ENCODE data around the gene HHAT. TPM values are rescaled to one million over a fixed set of nuclear protein-coding genes. Genes with fewer than 3 reads are reported as not detected.

Gene HHAT
- total and polyA plus RNA-seq, 2 of the 4 experiments (the other 2 are of a cell fraction) = 1.7 to 2.5 TPM

DNA sequence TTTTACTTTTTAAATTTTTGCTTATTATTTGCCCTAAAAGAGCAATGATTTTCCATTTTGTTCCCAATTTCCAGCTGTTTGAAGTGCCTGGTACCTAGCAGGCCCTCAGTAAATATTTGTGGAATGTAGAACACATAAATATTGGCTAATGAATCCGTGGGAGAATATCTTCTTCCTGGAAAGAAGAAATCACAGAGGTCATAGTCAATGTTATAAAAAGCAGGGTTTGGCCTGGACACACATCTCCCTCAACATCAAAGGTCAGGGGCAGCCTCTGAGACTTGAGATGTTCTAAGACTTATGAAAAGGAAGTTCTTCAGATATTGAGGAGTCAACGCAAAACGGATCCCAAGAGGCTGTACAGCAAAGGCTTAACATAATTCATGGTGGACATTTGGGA is 358.1 kb downstream of the HHAT start:
- H3K9ac ChIP-seq (ENCODE audit: low read depth, low read length) = no peak overlapping the region
- H2BK15ac ChIP-seq (ENCODE audit: low read depth, low read length) = no peak overlapping the region
- no peak overlapping the region for H2AK9ac ChIP-seq (replicated peaks; ENCODE audit: low read depth, low read length, poor library complexity)
- H4K8ac ChIP-seq (ENCODE audit: low read depth in 2 of 2, low read length in 2 of 2) = no peak overlapping the region
- H3K27ac ChIP-seq (ENCODE audit: insufficient read depth, low read length) = no peak overlapping the region
- no CpG with 5 or more reads among the region's 3 CpGs for WGBS, 2 experiments (ENCODE audit: extremely low coverage in 2 of 2, insufficient read length in 1 of 2)
- H3K4ac ChIP-seq (ENCODE audit: low read depth, low read length) = no peak overlapping the region; the same call in 1 of the 2 replicates
- no peaks in the 10 kb centered on the region for H4K20me1 ChIP-seq (ENCODE audit: insufficient read depth, low read length)
- DNase-seq (no peak), ATAC-seq (ENCODE audit: low read depth) (no peak)
- intact Hi-C loops (cut with micrococcal nuclease) (no loop called here), in situ Hi-C loops (cut with MboI; ENCODE audit: low sequenced_read_pairs) (no loop called here), dilution Hi-C loops (cut with HindIII; ENCODE audit: low sequenced_read_pairs, unreplicated experiment) (no loop called here)
- H4K91ac ChIP-seq (ENCODE audit: insufficient read depth, low read depth, low read length) = no peak overlapping the region
- no peak overlapping the region for H4K5ac ChIP-seq (ENCODE audit: low read depth, low read length)
- H3K4me3 ChIP-seq (ENCODE audit: insufficient read depth, low read depth, low read length) = no peak overlapping the region
- H3K9me3 ChIP-seq (ENCODE audit: control insufficient read depth, insufficient read depth, low read length) = no peaks in the 10 kb centered on the region
- H2AK5ac ChIP-seq (ENCODE audit: low read depth, low read length) = no peak overlapping the region; the same call in 1 of the 2 replicates
- no peak for TF ChIP-seq RFX5 (IDR thresholded peaks at IDR 0.05; ENCODE audit: low read depth, low read length)
- no peak for TF ChIP-seq CHD1 (IDR thresholded peaks at IDR 0.05; ENCODE audit: low read depth, low read length)
- TF ChIP-seq POLR2A (IDR thresholded peaks at IDR 0.05; ENCODE audit: low read depth, low read length) = no peak
- no peak for TF ChIP-seq NFE2L2 (IDR thresholded peaks at IDR 0.05; ENCODE audit: low read depth, low read length)
- no peak for TF ChIP-seq SMC3 (IDR thresholded peaks at IDR 0.05; ENCODE audit: low read depth, low read length)
- TF ChIP-seq, protein P1, sequence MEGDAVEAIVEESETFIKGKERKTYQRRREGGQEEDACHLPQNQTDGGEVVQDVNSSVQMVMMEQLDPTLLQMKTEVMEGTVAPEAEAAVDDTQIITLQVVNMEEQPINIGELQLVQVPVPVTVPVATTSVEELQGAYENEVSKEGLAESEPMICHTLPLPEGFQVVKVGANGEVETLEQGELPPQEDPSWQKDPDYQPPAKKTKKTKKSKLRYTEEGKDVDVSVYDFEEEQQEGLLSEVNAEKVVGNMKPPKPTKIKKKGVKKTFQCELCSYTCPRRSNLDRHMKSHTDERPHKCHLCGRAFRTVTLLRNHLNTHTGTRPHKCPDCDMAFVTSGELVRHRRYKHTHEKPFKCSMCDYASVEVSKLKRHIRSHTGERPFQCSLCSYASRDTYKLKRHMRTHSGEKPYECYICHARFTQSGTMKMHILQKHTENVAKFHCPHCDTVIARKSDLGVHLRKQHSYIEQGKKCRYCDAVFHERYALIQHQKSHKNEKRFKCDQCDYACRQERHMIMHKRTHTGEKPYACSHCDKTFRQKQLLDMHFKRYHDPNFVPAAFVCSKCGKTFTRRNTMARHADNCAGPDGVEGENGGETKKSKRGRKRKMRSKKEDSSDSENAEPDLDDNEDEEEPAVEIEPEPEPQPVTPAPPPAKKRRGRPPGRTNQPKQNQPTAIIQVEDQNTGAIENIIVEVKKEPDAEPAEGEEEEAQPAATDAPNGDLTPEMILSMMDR (conservative IDR thresholded peaks at IDR 0.05; ENCODE audit: low read depth, low read length) = no peak
- no peak for TF ChIP-seq BHLHE40 (IDR thresholded peaks at IDR 0.05; ENCODE audit: low read depth, low read length)
- no peak for TF ChIP-seq CEBPB (IDR thresholded peaks at IDR 0.05; ENCODE audit: low read depth, low read length)
- no peak for TF ChIP-seq MAZ (IDR thresholded peaks at IDR 0.05; ENCODE audit: borderline replicate concordance, low read depth, low read length)
- no peak for TF ChIP-seq MAFK (IDR thresholded peaks at IDR 0.05; ENCODE audit: low read depth, low read length)
- TF ChIP-seq FOS (IDR thresholded peaks at IDR 0.05; ENCODE audit: low read depth, low read length) = no peak
- TF ChIP-seq, protein P2, sequence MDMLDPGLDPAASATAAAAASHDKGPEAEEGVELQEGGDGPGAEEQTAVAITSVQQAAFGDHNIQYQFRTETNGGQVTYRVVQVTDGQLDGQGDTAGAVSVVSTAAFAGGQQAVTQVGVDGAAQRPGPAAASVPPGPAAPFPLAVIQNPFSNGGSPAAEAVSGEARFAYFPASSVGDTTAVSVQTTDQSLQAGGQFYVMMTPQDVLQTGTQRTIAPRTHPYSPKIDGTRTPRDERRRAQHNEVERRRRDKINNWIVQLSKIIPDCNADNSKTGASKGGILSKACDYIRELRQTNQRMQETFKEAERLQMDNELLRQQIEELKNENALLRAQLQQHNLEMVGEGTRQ (IDR thresholded peaks at IDR 0.05; ENCODE audit: low read depth, low read length) = no peak
- H2BK20ac ChIP-seq (ENCODE audit: low read depth, low read length) = 0 out of 2 replicates have a peak overlapping the region, but pooled peaks have one; percentile 7
- no peaks in the 10 kb centered on the region for H3K36me3 ChIP-seq (ENCODE audit: control insufficient read depth, insufficient read depth, low read length)
- no peak overlapping the region for H2AFZ ChIP-seq (replicated peaks; ENCODE audit: low read length, poor library complexity)
- no peak overlapping the region for H3K56ac ChIP-seq (ENCODE audit: extremely low read depth, insufficient read depth, low read length)
- no TSS peak for BruUV-seq (replicated peaks)
- no peak overlapping the region for H3K23ac ChIP-seq (ENCODE audit: low read depth, low read length)
- H3K14ac ChIP-seq (replicated peaks; ENCODE audit: low read depth, low read length) = no peak overlapping the region
- no peaks in the 10 kb centered on the region for H3K79me1 ChIP-seq (ENCODE audit: low read depth in 1 of 2, low read length in 2 of 2)
- ChIA-PET CTCF (no interaction called here), POLR2A (ENCODE audit: unreplicated experiment) (no interaction called here)
- peaks cover 3% of the 10 kb centered on the region; the same call in 1 of the 2 replicates for H3K4me1 ChIP-seq (ENCODE audit: control insufficient read depth, insufficient read depth, low read length)
- no peaks in the 10 kb centered on the region for H3K27me3 ChIP-seq (ENCODE audit: control insufficient read depth, insufficient read depth, low read length)
- 0 out of 2 replicates have a peak, but pooled peaks cover 2% of the 10 kb centered on the region for H3K9me1 ChIP-seq (ENCODE audit: insufficient read depth, low read length)
- no peak overlapping the region for H2BK5ac ChIP-seq (ENCODE audit: low read depth, low read length, poor library complexity, severe bottlenecking)
- no peak overlapping the region for H3K18ac ChIP-seq (ENCODE audit: low read depth, low read length)
- H2BK120ac ChIP-seq (ENCODE audit: low read depth, low read length) = no peak overlapping the region; the same call in 1 of the 2 replicates
- no peak overlapping the region for H3K4me2 ChIP-seq (ENCODE audit: low read depth, low read length)
